ENCODE data around the gene WDTC1.
"Not testable (repeated sequence)": the region's sequence is repeated elsewhere in the genome, so short reads cannot be mapped to it uniquely, and the experiment has no call there.

The WDTC1 gene

DNA sequence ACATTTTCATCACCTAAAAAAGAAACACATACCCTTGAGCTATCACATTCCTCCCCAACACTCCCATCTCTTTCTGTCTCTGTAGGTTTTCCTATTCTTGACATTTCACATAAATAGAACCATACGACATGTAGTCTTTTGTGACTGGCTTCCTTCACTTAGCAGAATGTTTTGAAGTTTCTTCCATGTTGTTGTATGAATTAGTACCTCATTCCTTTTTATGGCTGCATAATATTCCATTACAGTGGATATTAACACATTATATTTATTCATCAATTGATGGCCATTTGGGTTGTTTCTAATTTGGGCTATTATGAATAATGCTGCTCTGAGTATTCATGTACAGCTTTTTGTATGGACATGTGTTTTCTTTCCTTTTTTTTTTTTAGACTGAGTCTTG is 11.8 kb downstream of the WDTC1 start:
- no peak for DNase-seq

DNA sequence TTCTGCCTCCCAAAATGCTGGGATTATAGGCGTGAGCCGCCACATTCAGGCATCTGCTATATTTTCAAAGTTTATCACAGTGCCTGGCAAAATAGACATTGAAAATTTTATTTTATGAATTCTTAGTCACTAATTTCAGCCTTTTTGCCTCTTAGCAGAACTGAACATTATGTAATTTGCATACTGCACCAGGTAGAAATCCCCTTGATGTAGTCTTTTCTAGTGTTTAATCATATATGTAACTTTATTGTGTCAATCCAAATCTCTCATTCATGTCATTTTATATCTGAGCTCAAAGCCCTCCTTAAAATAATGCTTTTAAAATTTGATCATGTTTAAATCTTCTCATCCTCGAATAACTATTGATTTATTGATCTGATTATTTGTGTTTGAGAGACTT is 19.2 kb downstream of the WDTC1 start:
- no peak for DNase-seq

DNA sequence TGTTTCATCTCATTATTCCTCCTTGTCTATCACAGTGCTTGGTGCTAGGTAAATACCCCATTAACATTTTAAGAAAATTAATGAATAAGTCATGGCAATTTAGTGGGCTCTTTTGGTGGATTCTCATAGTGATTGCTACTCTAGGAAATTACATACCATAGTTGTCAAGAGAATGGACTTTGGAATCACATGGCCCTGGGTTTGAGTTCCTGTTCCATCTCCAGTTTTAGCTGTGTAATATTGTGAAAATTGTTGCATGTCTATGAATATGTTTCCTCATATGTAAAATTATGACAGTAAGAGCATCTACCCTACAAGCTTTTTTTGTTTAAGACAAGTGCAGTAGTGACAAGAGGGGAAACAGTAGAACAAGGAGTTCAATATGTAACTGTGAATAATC is 20.7 kb downstream of the WDTC1 start:
- no peak for DNase-seq

DNA sequence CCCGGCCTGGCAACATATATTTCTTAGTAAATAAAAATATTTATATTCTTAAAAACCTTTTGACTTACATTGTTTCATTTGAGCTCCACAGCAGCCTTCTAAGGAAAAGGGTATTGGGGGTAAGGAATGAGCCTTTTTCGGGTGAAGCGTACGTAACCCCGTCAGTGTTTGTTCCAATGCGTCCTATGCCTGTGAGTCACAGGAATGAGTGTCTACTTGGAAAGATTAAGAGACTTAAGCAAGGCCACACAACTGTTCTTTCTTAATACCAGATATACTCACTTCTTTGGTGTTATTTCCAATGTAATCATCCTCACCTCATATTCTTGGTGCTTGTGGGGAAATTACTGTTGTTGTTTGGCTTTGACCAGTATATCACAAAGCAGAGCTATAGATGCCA is 22.7 kb downstream of the WDTC1 start:
- DNase-seq: no peak

DNA sequence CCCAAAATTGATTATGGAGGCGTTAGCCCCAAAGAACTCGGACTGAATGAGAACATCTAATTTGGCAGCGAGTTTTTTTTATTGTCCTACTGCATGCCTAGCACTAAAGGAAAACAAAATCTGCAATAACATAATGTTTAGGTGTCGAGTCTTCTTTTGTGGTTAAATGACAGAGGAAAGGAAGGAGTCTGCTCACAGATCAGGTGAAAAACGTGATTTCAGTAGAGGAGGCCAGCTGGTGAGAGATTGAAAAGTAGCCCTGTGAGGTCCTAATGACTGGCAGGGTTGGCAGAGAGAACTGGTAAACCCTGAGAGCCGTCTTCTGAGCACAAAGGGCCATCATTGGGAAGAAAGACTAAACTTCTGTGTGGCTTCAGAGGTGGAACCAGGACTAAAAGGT is 24.2 kb downstream of the WDTC1 start:
- DNase-seq: no peak

DNA sequence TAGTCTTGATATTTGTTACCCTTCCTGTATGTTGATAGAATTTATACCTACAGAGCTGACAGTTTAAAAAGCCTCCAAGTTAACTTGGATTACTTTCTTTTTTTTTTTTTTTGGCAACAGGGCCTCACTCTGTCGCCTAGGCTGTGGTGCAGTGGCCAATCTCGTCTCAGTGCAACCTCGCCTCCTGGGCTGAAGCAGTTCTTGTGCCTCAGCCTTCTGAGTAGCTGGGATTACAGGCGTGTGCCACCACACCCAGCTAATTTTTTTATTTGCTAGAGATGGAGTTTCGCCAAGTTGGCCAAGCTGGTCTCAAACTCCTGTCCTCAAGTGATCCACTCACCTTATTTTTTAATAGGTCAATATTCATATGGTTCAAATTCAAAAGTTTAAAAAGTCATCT is 32.7 kb downstream of the WDTC1 start:
- no peak for DNase-seq

DNA sequence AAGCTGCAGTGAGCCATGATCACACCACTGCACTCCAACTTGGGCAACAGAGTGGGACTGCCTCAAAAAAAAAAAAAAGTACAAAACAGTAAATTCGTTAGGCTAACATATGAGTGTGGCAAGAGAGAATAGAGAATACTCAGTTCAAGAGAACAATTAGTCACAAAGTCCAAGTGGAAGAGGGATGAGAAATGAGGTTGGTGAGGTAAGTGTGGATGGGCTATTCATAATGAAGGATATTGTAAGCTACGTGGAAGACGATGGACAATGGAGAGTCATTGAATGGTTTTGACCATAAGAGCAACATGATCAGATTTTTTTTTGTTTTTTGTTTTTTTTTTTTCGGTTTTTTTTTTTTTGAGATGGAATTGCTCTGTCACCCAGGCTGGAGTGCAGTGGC is 34.8 kb downstream of the WDTC1 start:
- DNase-seq: no peak

DNA sequence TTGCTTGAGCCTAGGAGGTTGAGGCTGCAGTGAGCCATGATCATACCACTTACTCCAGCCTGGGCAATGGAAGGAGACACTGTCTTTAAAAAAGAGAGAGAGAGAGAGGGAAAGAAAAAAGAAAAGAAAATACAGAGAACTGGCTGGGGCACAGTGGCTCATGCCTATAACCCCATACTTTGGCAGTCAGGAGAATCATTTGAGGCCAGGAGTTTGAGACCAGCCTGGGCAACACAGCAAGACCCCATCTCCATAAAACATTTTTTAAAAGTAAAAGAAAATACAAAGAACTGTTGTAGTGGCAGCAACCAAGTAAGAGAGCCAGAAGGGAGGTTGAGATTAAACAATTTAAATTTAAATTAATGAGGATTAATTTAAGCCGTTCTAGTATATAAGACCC is 39.8 kb downstream of the WDTC1 start:
- no peak for DNase-seq

DNA sequence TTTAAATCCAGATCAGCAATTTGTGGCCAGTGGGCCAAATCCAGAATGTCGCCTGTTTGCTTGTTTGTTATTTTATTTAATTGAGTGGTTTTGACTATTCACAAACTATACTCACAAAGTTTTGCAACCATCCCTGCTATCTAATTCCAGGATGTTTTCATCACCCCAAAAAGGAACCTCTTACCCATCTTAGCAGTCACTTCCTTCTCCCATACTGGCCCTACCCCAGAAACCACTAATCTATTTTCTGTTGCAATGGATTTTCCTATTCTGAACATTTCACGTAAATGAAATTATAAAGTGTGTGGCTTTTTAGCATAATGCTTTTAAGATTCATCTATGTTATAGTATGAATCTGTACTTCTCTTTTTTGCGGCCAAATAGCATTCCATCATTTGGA is 41.3 kb downstream of the WDTC1 start:
- DNase-seq: no peak

DNA sequence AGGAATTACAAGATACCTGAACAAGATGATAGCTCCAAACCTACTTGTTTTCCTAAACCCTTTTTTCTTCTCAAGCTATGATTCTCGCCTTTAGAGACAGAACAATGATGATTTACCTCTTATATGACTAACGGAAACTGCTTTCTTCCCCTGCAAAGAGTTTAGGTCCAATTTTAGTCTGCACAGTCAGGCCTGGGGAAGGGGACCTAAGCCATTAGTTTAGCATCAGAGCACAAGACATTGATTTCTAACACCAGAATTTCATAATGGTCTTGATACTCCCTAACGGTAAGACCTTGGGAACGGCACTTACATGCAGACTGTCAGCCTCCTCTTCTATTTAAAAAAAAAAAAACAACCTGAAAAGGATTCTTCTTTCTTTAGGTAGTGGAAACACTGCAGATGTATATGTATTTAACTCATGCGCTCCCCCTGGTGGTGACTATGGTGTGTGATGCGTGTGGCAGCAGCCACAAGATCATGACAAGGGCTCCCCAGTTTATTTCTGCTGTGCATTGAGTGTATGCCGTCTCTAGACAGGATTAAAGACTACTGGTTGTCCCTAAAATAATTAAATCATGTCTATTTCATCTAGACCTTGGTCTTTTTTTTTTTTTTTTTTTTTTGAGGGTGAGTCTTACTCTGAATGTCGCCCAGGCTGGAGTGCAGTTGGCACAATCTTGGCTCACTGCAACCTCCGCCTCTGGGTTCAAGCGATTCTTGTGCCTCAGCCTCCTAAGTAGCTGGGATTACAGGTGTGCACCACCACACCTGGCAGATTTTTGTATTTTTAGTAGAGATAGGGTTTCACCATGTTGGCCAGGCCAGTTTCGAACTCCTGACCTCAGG is 50.2 kb downstream of the WDTC1 start:
- peak; percentile 74 for DNase-seq

DNA sequence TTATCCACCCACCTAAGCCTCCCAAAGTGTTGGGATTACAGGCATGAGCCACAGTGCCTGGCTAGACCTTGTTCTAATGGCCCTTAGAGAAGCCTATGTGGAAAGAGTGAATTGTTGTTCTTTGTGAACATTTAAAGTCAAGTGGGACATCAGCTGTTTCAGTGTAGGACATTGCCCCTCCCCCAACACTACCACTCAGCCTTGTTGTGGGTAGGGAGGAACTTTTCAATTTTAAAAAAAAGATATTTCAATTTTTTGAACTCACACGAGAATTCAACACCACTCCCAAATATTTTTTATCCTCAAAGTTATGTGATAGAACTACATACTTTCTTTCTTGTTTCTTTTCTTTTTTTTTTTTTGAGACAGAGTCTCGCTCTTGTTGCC is 50.8 kb downstream of the WDTC1 start:
- no peak for DNase-seq

DNA sequence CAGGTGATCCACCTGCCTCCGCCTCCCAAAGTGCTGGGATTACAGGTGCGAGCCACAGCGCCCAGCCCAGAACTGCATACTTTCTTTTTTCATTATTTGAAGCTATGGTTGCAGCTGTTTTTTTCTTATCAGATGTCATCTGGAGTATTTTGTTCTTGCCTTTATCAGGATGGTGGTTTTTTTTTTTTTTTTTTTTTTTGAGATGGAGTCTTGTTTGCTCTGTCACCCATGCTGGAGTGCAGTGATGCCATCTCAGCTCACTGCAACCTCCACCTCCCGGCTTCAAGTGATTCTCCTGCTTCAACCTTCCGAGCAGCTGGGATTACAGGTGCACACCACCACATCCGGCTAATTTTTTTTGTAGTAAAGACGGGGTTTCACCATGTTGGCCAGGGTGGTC is 51.4 kb downstream of the WDTC1 start:
- not testable (repeated sequence) for DNase-seq

DNA sequence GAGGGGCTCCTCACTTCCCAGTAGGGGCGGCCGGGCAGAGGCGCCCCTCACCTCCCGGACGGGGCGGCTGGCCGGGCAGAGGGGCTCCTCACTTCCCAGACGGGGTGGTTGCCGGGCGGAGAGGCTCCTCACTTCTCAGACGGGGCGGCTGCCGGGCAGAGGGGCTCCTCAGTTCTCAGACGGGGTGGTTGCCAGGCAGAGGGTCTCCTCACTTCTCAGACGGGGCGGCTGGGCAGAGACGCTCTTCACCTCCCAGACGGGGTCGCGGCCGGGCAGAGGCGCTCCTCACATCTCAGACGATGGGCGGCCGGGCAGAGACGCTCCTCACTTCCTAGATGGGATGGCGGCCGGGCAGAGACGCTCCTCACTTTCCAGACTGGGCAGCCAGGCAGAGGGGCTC is 54.7 kb downstream of the WDTC1 start:
- not testable (repeated sequence) for DNase-seq

DNA sequence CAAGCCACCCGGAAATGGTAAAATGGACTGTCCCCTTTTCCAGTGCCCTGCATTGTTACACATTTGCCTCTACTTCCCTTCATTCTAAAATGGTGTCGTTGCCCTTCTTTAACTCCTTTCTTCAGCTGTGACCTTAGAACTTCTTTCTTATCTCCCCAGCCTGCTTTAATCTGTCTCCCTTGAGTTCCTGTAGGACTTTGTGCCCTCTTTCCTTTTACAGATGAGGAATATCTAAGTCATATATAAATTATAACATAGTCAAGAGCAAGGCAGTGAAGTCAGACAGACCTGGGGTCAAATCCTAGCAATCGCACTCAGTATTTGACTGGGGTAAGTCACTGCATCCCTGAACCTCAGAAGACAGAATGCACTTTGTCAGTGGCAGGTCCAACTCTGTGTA is 56.1 kb downstream of the WDTC1 start:
- DNase-seq: no peak

DNA sequence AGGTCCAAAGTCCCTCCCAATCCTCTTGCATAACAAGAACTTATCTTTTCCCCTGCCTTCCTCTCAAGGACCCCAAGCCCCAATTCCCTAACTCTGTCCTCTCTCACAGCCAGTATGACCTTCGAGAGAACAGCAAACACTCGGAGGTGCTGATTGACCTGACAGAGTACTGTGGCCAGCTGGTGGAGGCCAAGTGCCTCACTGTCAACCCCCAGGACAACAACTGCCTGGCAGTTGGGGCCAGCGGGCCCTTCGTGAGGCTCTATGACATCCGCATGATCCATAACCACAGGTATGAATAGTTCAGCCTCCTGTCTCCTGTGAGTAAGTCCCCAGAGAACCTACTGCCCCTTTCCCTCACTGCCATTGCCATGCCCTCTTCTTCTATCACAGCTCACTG is 57.7 kb downstream of the WDTC1 start:
- peak; percentile 7 for DNase-seq

DNA sequence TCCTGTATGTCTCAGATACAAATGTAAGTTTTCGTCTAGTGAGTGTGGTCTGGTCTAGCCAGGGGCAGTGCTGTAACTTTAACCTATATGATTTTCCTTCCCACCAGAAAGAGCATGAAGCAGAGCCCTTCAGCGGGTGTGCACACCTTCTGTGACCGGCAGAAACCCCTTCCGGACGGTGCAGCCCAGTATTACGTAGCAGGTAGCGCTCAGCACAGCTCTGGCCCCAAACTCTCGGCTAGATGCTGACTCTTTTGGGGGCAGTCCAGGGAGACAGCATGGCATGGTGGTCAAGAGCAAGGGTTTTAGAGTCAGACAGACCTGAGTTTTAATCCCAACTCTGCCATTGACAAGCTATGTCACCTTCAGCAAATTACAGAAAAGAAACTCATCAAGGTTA is 59.5 kb downstream of the WDTC1 start:
- DNase-seq: no peak

DNA sequence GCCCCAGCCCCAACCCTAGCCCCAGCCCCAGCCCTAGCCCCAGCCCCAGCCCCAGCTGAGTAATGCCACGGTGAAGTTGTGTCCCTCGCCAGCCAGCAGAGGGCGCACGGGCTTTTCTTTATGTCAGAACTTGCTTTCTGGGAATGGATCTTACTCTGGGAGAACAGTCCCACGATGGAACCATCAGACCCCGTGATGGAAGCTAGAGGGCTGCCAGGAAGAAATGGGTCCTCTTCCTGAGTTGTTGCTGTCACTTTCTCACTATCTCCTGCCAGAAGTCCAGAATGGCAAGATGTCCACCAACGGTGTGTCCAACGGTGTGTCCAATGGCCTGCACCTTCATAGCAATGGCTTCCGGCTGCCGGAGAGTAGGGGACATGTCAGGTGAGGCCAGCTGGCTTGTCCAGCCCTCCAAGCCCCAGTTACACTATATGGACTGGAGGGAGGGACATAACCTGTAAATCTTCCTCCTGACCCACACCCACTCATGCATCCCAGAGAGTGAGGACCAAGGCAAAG is 62.4 kb downstream of the WDTC1 start:
- peak; percentile 62 for DNase-seq

DNA sequence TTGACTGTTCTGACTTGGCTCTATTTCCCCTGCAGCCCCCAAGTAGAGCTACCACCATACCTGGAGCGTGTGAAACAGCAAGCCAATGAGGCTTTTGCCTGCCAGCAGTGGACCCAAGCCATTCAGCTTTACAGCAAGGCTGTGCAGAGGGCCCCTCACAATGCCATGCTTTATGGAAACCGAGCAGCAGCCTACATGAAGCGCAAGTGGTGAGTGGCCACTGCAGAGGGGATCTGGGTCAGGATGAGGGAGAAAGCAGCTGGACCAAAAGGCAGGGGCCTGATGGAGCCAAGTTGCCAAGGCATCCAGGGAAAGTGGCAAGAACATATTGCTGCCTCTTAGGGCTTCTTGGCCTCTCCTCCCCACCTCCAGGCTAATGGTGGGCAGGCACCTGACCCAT is 63.5 kb downstream of the WDTC1 start:
- no peak for DNase-seq

DNA sequence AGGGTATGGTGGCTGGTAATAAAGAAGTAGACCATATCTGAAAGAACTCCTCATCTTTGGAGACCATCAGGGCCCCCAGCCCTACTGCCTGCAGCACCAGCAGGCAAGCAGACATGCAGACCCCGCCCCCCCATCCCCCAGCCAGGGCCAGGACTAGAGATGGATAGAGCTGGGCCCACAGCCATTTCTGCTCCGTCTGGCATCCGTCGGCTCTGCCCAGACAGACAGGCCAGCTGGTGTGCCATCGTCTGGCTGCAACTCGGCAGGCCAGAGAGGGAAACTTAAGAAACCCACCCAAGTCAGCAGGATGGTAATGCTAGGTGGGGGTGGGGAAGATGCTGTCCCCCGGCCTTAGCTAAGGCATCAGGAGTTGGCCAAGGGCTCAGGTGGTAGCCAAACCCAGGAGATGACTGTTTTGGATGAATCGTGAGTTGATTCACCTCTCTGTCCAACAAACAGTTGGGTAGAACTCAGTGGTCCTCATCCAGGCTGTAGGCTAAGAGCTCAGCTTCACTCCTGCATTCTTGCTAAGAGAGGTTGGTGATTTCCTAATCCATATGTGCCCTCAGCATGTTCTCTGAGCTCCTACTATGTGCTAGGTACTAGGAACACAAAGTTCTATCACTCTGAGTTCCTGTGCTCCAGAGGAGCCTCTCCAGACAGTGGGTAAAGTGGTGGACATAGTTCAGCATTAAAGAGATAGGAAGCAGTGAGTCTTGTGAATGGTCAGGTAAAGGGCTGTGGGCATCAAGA is 64.4 kb downstream of the WDTC1 start:
- no peak for DNase-seq

DNA sequence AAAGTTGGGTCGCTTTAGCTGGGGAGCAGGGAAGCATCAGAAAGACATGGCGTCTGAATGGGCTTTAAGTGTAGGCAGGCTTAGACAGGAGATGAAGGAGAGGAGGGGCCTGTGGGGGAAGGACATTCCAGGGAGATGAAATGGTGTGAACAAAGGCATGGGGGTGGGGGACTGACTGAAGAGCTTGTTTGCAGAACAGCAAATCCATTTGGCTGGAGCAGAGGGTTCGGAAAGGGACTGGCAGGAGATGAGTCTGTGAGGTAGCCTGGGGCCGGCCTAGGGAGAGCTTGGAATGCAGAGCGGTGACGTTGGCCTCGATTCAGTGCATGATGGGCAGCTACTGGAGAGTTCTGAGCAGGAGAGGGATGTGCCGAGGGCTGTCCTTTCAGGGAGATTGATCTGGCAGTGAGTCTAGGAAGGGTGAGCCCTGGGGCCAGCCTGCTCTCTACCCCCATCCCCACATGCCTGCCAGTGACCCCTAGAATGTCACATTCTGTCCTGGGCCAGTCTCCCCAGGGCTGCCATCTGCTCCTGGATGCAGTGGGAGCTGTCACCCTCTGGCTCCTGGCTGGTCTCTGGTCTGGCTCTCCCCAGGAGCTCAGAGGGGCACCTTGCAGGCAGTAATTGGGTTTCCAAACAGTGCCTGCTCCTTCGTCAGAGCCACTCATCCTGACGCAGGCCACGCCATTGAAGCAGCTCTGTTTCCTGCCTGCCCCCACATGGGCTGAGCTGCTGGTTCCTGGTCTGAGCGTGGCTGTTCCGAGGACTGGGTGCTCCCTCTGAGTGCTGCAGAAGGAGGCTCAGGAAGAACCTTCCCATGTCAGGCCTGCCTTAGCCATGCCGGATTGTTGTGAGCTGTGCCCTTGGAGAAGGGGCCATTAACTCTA is 65.2 kb downstream of the WDTC1 start:
- peak; percentile 100 for DNase-seq

DNA sequence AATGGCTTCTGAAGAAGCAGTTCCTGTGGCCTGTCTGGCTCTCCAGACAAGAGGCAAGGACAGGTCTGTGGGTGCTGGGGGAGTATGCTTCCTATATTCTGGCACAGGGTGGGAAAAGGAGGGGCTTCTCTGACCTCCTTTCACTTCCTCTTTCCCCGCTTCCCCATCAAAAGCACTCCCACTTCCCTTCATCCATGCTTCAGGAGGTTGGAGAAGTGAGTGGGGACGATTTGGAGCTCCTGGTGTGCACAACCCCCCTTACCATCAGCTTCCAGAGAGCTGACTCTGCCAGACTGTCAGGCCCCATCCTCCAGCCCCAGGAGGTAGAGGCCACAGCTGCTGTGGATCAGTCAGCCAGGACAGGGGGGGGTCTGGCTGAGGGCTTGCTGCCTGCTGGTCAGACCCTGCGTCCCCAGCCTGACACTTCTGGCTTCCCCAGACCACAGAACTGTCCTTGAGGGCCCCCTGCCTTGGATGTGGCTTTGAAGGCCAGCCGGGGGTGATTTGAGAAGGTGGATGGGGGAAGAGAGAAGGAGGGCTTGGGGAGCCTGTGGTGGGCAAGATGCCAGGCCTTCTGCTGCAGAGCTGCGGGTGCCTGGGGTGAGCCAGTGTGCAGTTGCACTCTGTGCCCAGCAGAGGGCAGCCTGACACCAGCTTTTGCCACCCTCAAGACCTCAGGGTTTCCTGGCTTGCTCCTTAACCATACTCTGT is 66.1 kb downstream of the WDTC1 start:
- peak; percentile 98 for DNase-seq

DNA sequence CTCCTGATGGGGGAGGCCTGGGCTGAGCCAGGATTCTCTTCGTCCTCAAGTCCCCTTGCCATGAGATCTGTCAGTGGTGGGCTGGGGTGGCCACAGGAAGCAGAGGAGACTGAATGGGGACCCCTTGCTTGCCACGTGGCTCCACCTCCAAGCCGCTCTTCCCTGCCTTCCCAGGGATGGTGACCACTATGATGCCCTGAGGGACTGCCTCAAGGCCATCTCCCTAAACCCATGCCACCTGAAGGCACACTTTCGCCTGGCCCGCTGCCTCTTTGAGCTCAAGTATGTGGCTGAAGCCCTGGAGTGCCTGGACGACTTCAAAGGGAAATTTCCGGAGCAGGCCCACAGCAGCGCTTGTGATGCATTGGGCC is 66.6 kb downstream of the WDTC1 start:
- DNase-seq: no peak

Data from fibroblast of skin of abdomen (primary cell).